ENCODE data around the gene CPA1.

Gene CPA1

DNA sequence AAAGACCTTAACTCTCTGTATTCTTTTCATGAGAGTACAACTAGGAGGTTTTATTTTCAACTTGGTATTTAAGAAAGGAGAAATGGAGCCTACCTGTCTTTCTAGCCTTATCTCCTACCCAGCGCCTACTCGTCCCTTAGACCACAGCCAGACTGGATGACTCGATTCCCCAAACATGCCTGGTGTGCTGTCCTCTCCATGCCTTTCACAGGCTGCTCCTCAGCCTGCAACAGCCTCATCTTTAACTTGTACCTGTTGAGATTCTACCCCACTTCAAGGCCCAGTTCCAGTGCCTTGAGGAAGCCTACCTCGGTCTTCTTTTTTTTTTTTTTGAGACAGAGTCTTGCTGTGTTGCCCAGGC is 29.4 kb downstream of the CPA1 start:
- H3K4me3 ChIP-seq (ENCODE audit: low read depth, low read length, poor library complexity, severe bottlenecking): no peak overlapping the region
- no peak overlapping the region for H3K4me2 ChIP-seq (ENCODE audit: low read length)
- H4K20me1 ChIP-seq (ENCODE audit: insufficient read depth, low read length): no peaks in the 10 kb centered on the region
- H3K9ac ChIP-seq (ENCODE audit: low read length): no peak overlapping the region
- H3K4me1 ChIP-seq (ENCODE audit: insufficient read depth, low read length, severe bottlenecking): no peaks in the 10 kb centered on the region
- H3K9me3 ChIP-seq (ENCODE audit: low read length): no peaks in the 10 kb centered on the region
- no peak overlapping the region for H3K27ac ChIP-seq (ENCODE audit: low read depth, low read length, poor library complexity, severe bottlenecking)
- no peak overlapping the region for H2AFZ ChIP-seq (ENCODE audit: low read length)
- H3K27me3 ChIP-seq (ENCODE audit: insufficient read depth, low read length): no peaks in the 10 kb centered on the region
- no peaks in the 10 kb centered on the region for H3K9me2 ChIP-seq (ENCODE audit: low read depth, low read length)
- TF ChIP-seq EZH2 (IDR thresholded peaks at IDR 0.05; ENCODE audit: borderline replicate concordance, low read length): no peak
- TF ChIP-seq, protein P1, sequence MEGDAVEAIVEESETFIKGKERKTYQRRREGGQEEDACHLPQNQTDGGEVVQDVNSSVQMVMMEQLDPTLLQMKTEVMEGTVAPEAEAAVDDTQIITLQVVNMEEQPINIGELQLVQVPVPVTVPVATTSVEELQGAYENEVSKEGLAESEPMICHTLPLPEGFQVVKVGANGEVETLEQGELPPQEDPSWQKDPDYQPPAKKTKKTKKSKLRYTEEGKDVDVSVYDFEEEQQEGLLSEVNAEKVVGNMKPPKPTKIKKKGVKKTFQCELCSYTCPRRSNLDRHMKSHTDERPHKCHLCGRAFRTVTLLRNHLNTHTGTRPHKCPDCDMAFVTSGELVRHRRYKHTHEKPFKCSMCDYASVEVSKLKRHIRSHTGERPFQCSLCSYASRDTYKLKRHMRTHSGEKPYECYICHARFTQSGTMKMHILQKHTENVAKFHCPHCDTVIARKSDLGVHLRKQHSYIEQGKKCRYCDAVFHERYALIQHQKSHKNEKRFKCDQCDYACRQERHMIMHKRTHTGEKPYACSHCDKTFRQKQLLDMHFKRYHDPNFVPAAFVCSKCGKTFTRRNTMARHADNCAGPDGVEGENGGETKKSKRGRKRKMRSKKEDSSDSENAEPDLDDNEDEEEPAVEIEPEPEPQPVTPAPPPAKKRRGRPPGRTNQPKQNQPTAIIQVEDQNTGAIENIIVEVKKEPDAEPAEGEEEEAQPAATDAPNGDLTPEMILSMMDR (IDR thresholded peaks at IDR 0.05; ENCODE audit: low read length): no peak
- H3K36me3 ChIP-seq (ENCODE audit: insufficient read depth, low read length): peaks cover 9% of the 10 kb centered on the region; the same call in 1 of the 2 replicates
- H3K79me2 ChIP-seq (ENCODE audit: insufficient read depth, low read length): no peaks in the 10 kb centered on the region
- H3F3A ChIP-seq (ENCODE audit: insufficient read depth, low read length): no peaks in the 10 kb centered on the region; the same call in 1 of the 2 replicates

DNA sequence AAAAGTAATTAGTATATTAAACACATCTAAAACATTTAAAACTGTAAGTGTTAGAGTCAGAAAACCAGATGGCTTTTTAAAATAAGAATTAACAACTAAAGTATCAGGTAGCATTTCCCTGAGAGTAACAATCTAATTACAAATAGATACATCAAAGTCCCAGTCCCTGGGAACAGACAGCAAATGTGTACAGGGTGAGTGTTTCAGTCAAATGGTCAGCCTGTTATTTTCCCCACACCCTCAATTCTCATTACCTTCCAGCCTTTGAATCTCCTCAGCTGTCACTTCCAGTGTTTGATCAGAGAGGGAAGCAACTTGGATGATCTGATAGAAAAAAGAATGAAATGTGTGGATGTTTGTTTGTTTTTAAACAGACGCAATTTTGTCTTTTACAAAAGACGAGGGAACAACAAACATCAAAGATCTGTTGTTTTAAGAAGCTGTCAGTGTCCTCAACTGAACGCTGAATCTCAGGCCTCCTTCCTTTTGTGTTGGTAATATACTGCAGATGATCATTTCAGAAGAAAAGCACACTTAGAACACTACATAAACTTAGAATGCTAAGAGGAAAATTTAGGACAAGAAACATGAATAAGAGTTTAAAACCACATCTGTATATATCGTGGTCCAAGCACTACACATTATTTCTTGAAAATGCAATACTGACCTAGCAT is 30.7 kb downstream of the CPA1 start:
- Histone ChIP-seq H3K27ac (ENCODE audit: low read depth, low read length, poor library complexity, severe bottlenecking) (no peak overlapping the region), H3F3A (ENCODE audit: insufficient read depth, low read length) (no peaks in the 10 kb centered on the region; the same call in 1 of the 2 replicates), H2AFZ (ENCODE audit: low read length) (no peak overlapping the region), H3K4me3 (ENCODE audit: low read depth, low read length, poor library complexity, severe bottlenecking) (no peak overlapping the region), H3K9me2 (ENCODE audit: low read depth, low read length) (no peaks in the 10 kb centered on the region), H3K36me3 (ENCODE audit: insufficient read depth, low read length) (peaks cover 9% of the 10 kb centered on the region; the same call in 1 of the 2 replicates), H3K4me2 (ENCODE audit: low read length) (no peak overlapping the region), H3K9ac (ENCODE audit: low read length) (no peak overlapping the region), H3K79me2 (ENCODE audit: insufficient read depth, low read length) (no peaks in the 10 kb centered on the region), H4K20me1 (ENCODE audit: insufficient read depth, low read length) (no peaks in the 10 kb centered on the region), H3K9me3 (ENCODE audit: low read length) (no peaks in the 10 kb centered on the region), H3K4me1 (ENCODE audit: insufficient read depth, low read length, severe bottlenecking) (no peaks in the 10 kb centered on the region), H3K27me3 (ENCODE audit: insufficient read depth, low read length) (no peaks in the 10 kb centered on the region)
- no peak for TF ChIP-seq EZH2 (IDR thresholded peaks at IDR 0.05; ENCODE audit: borderline replicate concordance, low read length)
- TF ChIP-seq, protein P1 (IDR thresholded peaks at IDR 0.05; ENCODE audit: low read length): no peak

DNA sequence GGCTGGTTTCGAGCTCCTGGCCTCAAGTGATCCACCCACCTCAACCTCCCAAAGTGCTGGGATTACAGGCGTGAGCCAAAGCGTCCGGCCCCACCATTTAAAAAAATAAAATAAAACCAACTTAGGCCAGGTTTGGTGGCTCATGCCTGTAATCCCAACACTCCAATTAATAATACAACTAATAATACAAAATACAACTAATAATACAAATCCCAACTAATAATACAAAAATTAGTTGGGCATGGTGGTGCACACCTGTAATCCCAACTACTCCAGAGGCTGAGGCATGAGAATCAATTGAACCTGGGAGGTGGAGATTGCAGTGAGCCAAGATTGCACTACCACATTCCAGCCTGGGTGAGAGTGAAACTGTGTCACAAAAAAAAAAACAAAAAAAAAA is 32.9 kb downstream of the CPA1 start:
- H3K27ac ChIP-seq (ENCODE audit: low read depth, low read length, poor library complexity, severe bottlenecking): no peak overlapping the region
- no peaks in the 10 kb centered on the region for H3K79me2 ChIP-seq (ENCODE audit: insufficient read depth, low read length)
- H3K9ac ChIP-seq (ENCODE audit: low read length): no peak overlapping the region
- TF ChIP-seq, protein P1 (IDR thresholded peaks at IDR 0.05; ENCODE audit: low read length): no peak
- TF ChIP-seq EZH2 (IDR thresholded peaks at IDR 0.05; ENCODE audit: borderline replicate concordance, low read length): no peak
- no peak overlapping the region for H3K4me3 ChIP-seq (ENCODE audit: low read depth, low read length, poor library complexity, severe bottlenecking)
- H3K4me2 ChIP-seq (ENCODE audit: low read length): no peak overlapping the region
- no peaks in the 10 kb centered on the region for H3K27me3 ChIP-seq (ENCODE audit: insufficient read depth, low read length)
- peaks cover 9% of the 10 kb centered on the region; the same call in 1 of the 2 replicates for H3K36me3 ChIP-seq (ENCODE audit: insufficient read depth, low read length)
- H3F3A ChIP-seq (ENCODE audit: insufficient read depth, low read length): no peaks in the 10 kb centered on the region; the same call in 1 of the 2 replicates
- no peak overlapping the region for H2AFZ ChIP-seq (ENCODE audit: low read length)
- H3K9me2 ChIP-seq (ENCODE audit: low read depth, low read length): no peaks in the 10 kb centered on the region
- H4K20me1 ChIP-seq (ENCODE audit: insufficient read depth, low read length): no peaks in the 10 kb centered on the region
- no peaks in the 10 kb centered on the region for H3K4me1 ChIP-seq (ENCODE audit: insufficient read depth, low read length, severe bottlenecking)
- H3K9me3 ChIP-seq (ENCODE audit: low read length): no peaks in the 10 kb centered on the region
